Measurements from ENCODE around the gene BMPR1B. TPM values are rescaled to one million over a fixed set of nuclear protein-coding genes. Genes with fewer than 3 reads are reported as not detected.

The BMPR1B gene
- total RNA-seq, 1 experiment from 2014 or later, result 7.1 TPM

- intact Hi-C loops (cut with micrococcal nuclease), result no loop called here
- CTCF ChIA-PET, result interaction anchor here (0.6 kb wide), 1 partner anchor 11 kb away, joined by 3 read pairs; no protein-coding TSS in a partner anchor
These were observed 333.5 kb downstream of the BMPR1B start for GRCh38 chr4:95091272-95091671.

GRCh38 chr4:95092766-95093165 is 335.0 kb downstream of the BMPR1B start:
- Histone ChIP-seq H3F3A (ENCODE audit: low read length, unreplicated experiment) (no peaks in the 10 kb centered on the region), H4K20me1 (ENCODE audit: low read length) (no peaks in the 10 kb centered on the region), H3K9ac (ENCODE audit: low read length) (peak overlapping the region; percentile 83), H3K4me3 (ENCODE audit: low read length) (peak overlapping the region; percentile 37), H3K4me2 (ENCODE audit: low read length) (peak overlapping the region; percentile 74), H3K9me3 (ENCODE audit: low read length) (no peaks in the 10 kb centered on the region), H3K4me1 (ENCODE audit: insufficient read depth, low read length) (peaks cover 61% of the 10 kb centered on the region), H3K36me3 (ENCODE audit: low read depth, low read length) (no peaks in the 10 kb centered on the region), H3K79me2 (ENCODE audit: low read length) (peaks cover 7% of the 10 kb centered on the region; the same call in 1 of the 2 replicates), H3K27ac (ENCODE audit: low read length) (peak overlapping the region; percentile 97), H3K9me2 (replicated peaks; ENCODE audit: low read length) (no peaks in the 10 kb centered on the region), H2AFZ (ENCODE audit: low read length) (no peak overlapping the region; the same call in 1 of the 2 replicates), H3K27me3 (ENCODE audit: low read length) (no peaks in the 10 kb centered on the region)
- ChIA-PET CTCF (no interaction called here), POLR2A (ENCODE audit: unreplicated experiment) (interaction anchor here (0.6 to 0.7 kb wide), 2 partner anchors 20 to 186 kb away, joined by 3 read pairs; no protein-coding TSS in a partner anchor)
- no TSS peak for BruUV-seq (replicated peaks)
- DNase-seq (peak; percentile 57), ATAC-seq (no peak)
- TF ChIP-seq EZH2 (IDR thresholded peaks at IDR 0.05; ENCODE audit: low read length, unreplicated experiment) (no peak), CTCF (conservative IDR thresholded peaks at IDR 0.05; ENCODE audit: low read depth, low read length) (no peak), EZH2phosphoT487 (IDR thresholded peaks at IDR 0.05; ENCODE audit: borderline replicate concordance, low read length) (no peak)
- intact Hi-C loops (cut with micrococcal nuclease), result no loop called here

More at GRCh38 chr4:95091272-95091671, 333.5 kb downstream of the BMPR1B start:
- Histone ChIP-seq H3K9me2 (replicated peaks; ENCODE audit: low read length) (no peaks in the 10 kb centered on the region), H3K27me3 (ENCODE audit: low read length) (no peaks in the 10 kb centered on the region), H3K4me2 (ENCODE audit: low read length) (peak overlapping the region; percentile 74), H4K20me1 (ENCODE audit: low read length) (no peaks in the 10 kb centered on the region), H3K9ac (ENCODE audit: low read length) (peak overlapping the region; percentile 83), H2AFZ (ENCODE audit: low read length) (no peak overlapping the region), H3K4me1 (ENCODE audit: insufficient read depth, low read length) (peaks cover 76% of the 10 kb centered on the region), H3K27ac (ENCODE audit: low read length) (peak overlapping the region; percentile 97), H3K79me2 (ENCODE audit: low read length) (peaks cover 7% of the 10 kb centered on the region; the same call in 1 of the 2 replicates), H3F3A (ENCODE audit: low read length, unreplicated experiment) (peaks cover under 1% of the 10 kb centered on the region), H3K4me3 (ENCODE audit: low read length) (no peak overlapping the region), H3K36me3 (ENCODE audit: low read depth, low read length) (no peaks in the 10 kb centered on the region), H3K9me3 (ENCODE audit: low read length) (no peaks in the 10 kb centered on the region)
- ATAC-seq, result no peak
- no peak for DNase-seq
- POLR2A ChIA-PET (ENCODE audit: unreplicated experiment), result interaction anchor here (0.5 kb wide), 1 partner anchor 13 kb away, joined by 3 read pairs; no protein-coding TSS in a partner anchor
- no peak for TF ChIP-seq EZH2phosphoT487 (IDR thresholded peaks at IDR 0.05; ENCODE audit: borderline replicate concordance, low read length)
- no peak for TF ChIP-seq CTCF (conservative IDR thresholded peaks at IDR 0.05; ENCODE audit: low read depth, low read length)
- no peak for TF ChIP-seq EZH2 (IDR thresholded peaks at IDR 0.05; ENCODE audit: low read length, unreplicated experiment)
- BruUV-seq (replicated peaks), result no TSS peak

DNA sequence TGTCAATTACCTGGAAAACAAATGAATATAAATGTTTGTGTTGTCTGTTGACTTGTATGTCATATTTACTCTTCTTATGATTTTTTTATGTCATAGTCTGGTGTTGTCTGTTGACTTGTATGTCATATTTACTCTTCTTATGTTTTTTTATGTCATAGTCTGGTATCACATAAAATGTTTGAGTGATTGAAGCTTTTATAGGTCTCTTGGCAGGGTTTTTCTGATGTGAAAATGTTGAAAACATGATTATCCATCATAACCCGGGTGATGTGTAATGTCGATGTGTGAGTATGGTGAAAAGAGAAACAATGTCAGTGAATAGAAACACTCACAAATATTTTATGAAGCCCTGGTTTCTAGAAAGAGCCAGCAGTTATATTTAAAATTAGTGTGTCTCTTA is 335.7 kb downstream of the BMPR1B start:
- no peaks in the 10 kb centered on the region for H3K9me3 ChIP-seq (ENCODE audit: low read length)
- peak overlapping the region; percentile 97 for H3K27ac ChIP-seq (ENCODE audit: low read length)
- ATAC-seq (no peak), DNase-seq (no peak)
- no peaks in the 10 kb centered on the region for H3K9me2 ChIP-seq (replicated peaks; ENCODE audit: low read length)
- H3K4me1 ChIP-seq (ENCODE audit: insufficient read depth, low read length), result peaks cover 54% of the 10 kb centered on the region
- peaks cover 7% of the 10 kb centered on the region; the same call in 1 of the 2 replicates for H3K79me2 ChIP-seq (ENCODE audit: low read length)
- TF ChIP-seq EZH2 (IDR thresholded peaks at IDR 0.05; ENCODE audit: low read length, unreplicated experiment) (no peak), EZH2phosphoT487 (IDR thresholded peaks at IDR 0.05; ENCODE audit: borderline replicate concordance, low read length) (no peak), CTCF (conservative IDR thresholded peaks at IDR 0.05; ENCODE audit: low read depth, low read length) (no peak)
- H3K4me3 ChIP-seq (ENCODE audit: low read length), result peak overlapping the region; percentile 31; the same call in 1 of the 2 replicates
- POLR2A ChIA-PET (ENCODE audit: unreplicated experiment), result no interaction called here
- no peaks in the 10 kb centered on the region for H3K27me3 ChIP-seq (ENCODE audit: low read length)
- no peaks in the 10 kb centered on the region for H4K20me1 ChIP-seq (ENCODE audit: low read length)
- no peak overlapping the region for H2AFZ ChIP-seq (ENCODE audit: low read length)
- no peaks in the 10 kb centered on the region for H3K36me3 ChIP-seq (ENCODE audit: low read depth, low read length)
- TSS peak; percentile 83 for BruUV-seq (replicated peaks)
- H3K9ac ChIP-seq (ENCODE audit: low read length), result peak overlapping the region; percentile 83
- CTCF ChIA-PET, result no interaction called here
- H3F3A ChIP-seq (ENCODE audit: low read length, unreplicated experiment), result no peaks in the 10 kb centered on the region
- intact Hi-C loops (cut with micrococcal nuclease), result no loop called here
- H3K4me2 ChIP-seq (ENCODE audit: low read length), result peak overlapping the region; percentile 74

Data from PC-3 (cell line).